SH-SY5Y (cell line): ENCODE data around the gene MRS2.

Experiments
- GATA2 ChIP-seq: IDR thresholded peaks from 2 replicates; pipeline ENCODE4 v1.6.1; 2011; ENCODE audit warnings: mild to moderate bottlenecking, low read depth, low read length
- GATA3 ChIP-seq: IDR thresholded peaks from 2 replicates; pipeline ENCODE4 v1.6.1; 2011; ENCODE audit warnings: low read depth, mild to moderate bottlenecking, low read length, moderate library complexity

Gene MRS2, protein sequence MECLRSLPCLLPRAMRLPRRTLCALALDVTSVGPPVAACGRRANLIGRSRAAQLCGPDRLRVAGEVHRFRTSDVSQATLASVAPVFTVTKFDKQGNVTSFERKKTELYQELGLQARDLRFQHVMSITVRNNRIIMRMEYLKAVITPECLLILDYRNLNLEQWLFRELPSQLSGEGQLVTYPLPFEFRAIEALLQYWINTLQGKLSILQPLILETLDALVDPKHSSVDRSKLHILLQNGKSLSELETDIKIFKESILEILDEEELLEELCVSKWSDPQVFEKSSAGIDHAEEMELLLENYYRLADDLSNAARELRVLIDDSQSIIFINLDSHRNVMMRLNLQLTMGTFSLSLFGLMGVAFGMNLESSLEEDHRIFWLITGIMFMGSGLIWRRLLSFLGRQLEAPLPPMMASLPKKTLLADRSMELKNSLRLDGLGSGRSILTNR

GRCh38 chr6:24402697-24403500 is at the start of gene MRS2:
TSS of gene MRS2 (plus strand) at chr6:24402936. CDS start at chr6:24403047, 111 bp downstream.
- TF ChIP-seq GATA2 (no peak), GATA3 (no peak)

DNA sequence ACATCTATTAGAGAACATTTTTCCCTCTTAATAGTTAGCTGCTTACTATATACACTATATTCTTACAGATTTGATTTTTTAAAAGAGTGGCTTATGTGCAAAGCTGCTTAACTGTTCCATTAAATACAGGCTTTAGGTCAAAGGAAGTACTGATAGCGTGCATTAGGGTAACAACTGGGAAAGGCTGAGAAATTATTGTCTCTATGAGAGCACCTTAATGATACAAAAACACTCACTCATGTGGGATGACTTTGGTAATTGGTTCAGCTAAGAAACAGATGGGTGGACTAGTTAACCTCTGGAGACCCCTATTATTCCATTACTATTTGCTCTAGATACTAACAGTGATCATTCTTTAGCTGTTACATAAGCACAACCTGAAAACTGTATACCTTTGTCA is 48.9 kb upstream of the MRS2 start:
- TF ChIP-seq GATA3, result no peak
- no peak for TF ChIP-seq GATA2

DNA sequence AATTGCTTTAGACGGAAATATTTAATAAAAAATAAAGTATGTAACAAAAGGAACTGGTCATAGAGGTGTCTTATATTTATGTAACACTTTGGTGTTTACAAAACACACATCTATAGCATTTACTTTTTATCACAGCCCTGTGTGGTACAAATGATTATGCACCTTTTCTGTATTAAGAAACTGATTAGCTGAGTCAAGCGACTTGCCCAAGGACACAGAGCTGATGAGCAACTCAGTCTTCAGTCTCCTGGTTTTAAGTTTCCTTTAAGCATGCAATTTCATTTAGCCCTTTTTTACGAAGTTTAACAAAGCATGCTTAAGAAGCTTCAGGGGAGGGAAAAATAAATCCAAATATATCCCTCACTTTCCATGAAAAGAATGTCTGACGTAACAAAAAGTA is 47.3 kb upstream of the MRS2 start:
- TF ChIP-seq GATA3, result no peak
- TF ChIP-seq GATA2, result no peak

GRCh38 chr6:24356310-24356973 is 46.3 kb upstream of the MRS2 start:
- no peak for TF ChIP-seq GATA3
- TF ChIP-seq GATA2, result no peak

- TF ChIP-seq GATA3 (no peak), GATA2 (no peak)
Measured at GRCh38 chr6:24357336-24358218, 45.2 kb upstream of the MRS2 start, which contains the start of gene DCDC2. TSS of gene DCDC2 (minus strand) at chr6:24358059. CDS start at chr6:24357750, 309 bp downstream.

GRCh38 chr6:24358219-24358821 is 44.4 kb upstream of the MRS2 start:
- no peak for TF ChIP-seq GATA3
- TF ChIP-seq GATA2, result no peak

- TF ChIP-seq GATA2 (no peak), GATA3 (no peak)
Measured at GRCh38 chr6:24359640-24360454, 42.9 kb upstream of the MRS2 start.

DNA sequence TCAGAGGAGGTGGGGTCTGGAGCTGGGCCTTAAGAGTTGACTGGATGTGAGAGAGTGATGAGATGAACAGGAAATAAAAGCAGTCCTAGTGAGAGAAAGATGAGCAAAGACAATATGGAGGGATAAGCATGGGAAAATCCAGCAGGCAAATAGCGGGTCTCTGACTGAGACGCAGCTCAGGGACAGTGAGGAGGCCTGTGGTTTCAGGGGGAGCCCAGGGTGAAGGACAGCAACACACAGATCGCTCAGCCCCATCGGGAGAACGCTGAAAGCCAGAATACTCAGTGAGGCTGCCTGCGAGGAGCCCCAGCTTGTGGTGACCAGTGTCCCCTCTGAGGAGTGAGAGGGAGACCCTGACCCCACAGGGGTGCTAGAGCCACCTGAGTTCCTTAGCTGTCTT is 28.1 kb upstream of the MRS2 start:
- no peak for TF ChIP-seq GATA2
- TF ChIP-seq GATA3, result no peak

- TF ChIP-seq GATA3 (no peak), GATA2 (no peak)
Measured at GRCh38 chr6:24376871-24377270, 25.9 kb upstream of the MRS2 start.

GRCh38 chr6:24378473-24379097 is 24.2 kb upstream of the MRS2 start:
- TF ChIP-seq GATA3, result no peak
- no peak for TF ChIP-seq GATA2

DNA sequence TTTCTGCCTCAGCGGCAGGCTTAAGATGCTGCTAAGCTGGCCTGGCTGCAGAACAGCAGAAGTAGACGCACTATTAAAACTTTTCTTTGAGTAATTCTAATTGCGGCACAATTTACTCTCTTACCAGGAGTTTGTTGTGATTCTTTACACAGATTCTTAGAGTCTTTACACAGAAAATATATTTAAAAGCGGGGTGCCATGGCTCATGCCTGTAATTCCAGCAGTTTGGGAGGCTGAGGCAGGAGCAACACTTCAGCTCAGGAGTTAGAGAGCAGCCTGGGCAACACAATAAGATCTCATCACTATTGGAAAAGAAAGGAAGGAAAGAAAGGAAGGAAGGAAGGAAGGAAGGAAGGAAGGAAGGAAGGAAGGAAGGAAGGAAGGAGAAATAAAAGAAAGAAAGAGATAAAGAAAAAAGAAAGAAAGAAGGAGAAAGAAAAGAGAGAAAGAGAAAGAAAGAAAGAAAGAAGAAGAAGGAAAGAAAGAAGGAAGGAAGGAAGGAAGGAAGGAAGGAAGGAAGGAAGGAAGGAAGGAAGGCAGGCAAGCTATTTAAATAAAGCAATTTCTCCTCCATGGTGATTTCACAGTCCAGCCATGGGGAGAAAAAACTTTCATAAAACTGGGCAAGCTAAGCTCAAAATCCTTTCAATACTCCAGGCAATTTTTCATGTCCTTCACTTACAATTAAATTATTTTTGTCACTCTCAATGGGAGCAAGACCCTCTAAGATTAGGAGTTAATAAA is 21.1 kb upstream of the MRS2 start:
- TF ChIP-seq GATA2 (no peak), GATA3 (no peak)
